GM20000 (cell line): Measurements from ENCODE around the gene GSTO2.
A peak's percentile ranks its signal among the peaks of the same experiment; 100 is the strongest.

Experiments
- DNase-seq: peaks from one replicate; pipeline ENCODE4 v3.0.0; 2012; ENCODE audit warnings: low spot score
- CTCF ChIP-seq: IDR thresholded peaks from 2 replicates; pipeline ENCODE4 v1.5.1; 2012; ENCODE audit warnings: mild to moderate bottlenecking, control low read depth; ENCODE audit errors: extremely low read depth, missing control alignments

GSTO2 gene

DNA sequence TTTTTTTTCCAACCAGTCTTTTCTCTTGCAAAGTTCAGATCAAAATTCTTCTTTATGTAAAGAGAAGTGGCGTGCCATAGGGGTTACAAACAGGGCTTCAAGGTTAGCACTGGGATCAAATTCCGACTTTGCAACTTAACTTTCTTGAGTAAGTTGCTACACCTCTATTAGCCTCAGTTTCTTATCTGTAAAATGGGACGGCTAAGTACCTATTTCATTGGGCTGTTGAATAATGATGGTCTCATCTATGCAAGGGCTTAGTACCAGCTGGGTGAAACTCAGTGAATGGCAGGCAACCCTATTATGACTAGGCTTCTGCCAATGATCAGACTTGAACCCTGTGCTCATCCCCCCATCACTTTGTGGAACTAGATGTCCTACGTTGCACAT is 35.4 kb downstream of the GSTO2 start:
- no peak for DNase-seq
- no peak for TF ChIP-seq CTCF

- DNase-seq = no peak
- TF ChIP-seq CTCF = no peak
These were observed 35.9 kb downstream of the GSTO2 start for GRCh38 chr10:104304927-104305326.

GRCh38 chr10:104306897-104307296 is 37.9 kb downstream of the GSTO2 start:
- TF ChIP-seq CTCF = no peak
- no peak for DNase-seq

GRCh38 chr10:104307576-104308438 is 38.8 kb downstream of the GSTO2 start:
- TF ChIP-seq CTCF = no peak
- no peak for DNase-seq

DNA sequence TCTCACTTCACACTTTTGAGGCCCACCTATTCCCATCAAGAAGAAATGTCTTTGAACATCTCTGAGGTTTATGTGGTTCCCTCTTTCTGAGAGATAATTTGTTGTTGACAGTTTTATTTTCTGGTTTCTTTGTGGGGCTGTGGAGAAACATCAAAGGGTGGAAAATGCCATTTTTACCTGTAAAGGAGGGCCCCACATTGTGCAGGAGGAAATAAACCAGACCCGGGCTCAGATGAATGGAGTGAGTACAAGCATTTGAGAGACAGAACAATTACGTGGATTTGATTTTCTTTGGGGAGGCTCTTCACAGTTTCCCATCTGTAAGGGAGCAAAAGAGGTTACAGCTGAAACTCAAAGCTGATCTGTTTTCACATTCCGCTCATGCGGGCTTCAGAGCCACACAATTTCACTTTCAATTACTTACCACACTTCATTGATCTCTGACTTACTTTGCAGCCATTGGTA is 39.5 kb downstream of the GSTO2 start:
- TF ChIP-seq CTCF = no peak
- DNase-seq = peak; percentile 77

- no peak for DNase-seq
- no peak for TF ChIP-seq CTCF
These were observed 41.3 kb downstream of the GSTO2 start for GRCh38 chr10:104309980-104310978.
